Memory B cell (primary cell): ENCODE measurements around the gene LMX1A.

ENCODE experiments used
- ATAC-seq: fragments of 150-1000 bp; cut with Tn5 transposase; 2 replicates; pipeline ENCODE4 v1.10.0; 2021; ENCODE audit warnings: low read depth, mild to moderate bottlenecking, moderate library complexity
- DNase-seq, 2 donors: peaks; one replicate each; pipeline ENCODE4 v3.0.0; 2022; ENCODE audit warnings: low spot score in 2 of 2
- H3K27ac Mint-ChIP-seq: one replicate; pipeline ENCODE4 v1.8.0; 2022; ENCODE audit warnings: mild to moderate bottlenecking, moderate library complexity, mixed read lengths
- H3K27me3 Mint-ChIP-seq: one replicate; pipeline ENCODE4 v1.8.0; 2022; ENCODE audit warnings: mixed read lengths
- H3K36me3 Mint-ChIP-seq: one replicate; pipeline ENCODE4 v1.8.0; 2022; ENCODE audit warnings: mild to moderate bottlenecking, mixed read lengths
- H3K4me1 Mint-ChIP-seq: one replicate; pipeline ENCODE4 v1.8.0; 2022; ENCODE audit warnings: mixed read lengths
- H3K4me3 Mint-ChIP-seq: one replicate; pipeline ENCODE4 v1.8.0; 2022; ENCODE audit warnings: mild to moderate bottlenecking, moderate library complexity, mixed read lengths
- H3K9me3 Mint-ChIP-seq: one replicate; pipeline ENCODE4 v1.8.0; 2022; ENCODE audit warnings: mixed read lengths

LMX1A gene

DNA sequence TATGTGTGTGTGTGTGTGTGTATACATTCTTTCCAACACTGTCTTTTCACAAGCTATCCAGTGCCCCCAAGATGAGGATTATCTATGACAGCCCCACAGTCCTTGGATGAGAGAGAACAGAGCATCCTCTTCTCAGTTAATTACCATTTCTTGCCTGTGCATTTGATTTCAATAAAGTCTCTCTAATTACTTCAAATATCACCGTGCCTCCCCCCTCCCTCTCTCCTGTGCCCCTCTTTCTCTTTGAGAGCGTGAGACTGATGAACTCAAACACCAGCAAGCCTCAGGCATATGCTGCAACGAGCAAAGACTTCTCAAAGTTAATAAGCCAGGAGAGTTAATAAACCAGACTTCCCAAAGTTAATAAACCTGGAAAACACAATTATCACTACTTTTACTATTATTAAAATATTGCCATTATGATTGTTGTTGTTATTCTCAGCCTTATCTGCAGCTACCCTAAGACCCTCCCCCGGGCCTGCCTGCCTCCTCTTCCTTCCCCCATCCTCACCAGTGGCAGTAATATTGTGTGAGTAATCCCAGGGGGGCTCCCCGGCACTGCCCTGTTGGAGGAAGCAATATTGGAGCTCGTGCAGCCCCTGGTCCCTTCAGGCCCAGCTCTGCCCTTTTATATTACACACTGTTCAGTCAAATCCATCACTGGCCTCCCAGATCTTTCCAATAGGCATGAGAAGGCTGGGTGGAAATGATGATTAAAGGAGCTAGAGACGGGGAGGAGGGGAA lies 30.9 kb downstream of the LMX1A start:
- ATAC-seq, result no peak
- no peaks in the 10 kb centered on the region for H3K4me1 Mint-ChIP-seq
- H3K27me3 Mint-ChIP-seq, result peaks cover 14% of the 10 kb centered on the region
- no peaks in the 10 kb centered on the region for H3K36me3 Mint-ChIP-seq
- H3K4me3 Mint-ChIP-seq, result no peak overlapping the region
- no peak for DNase-seq
- H3K9me3 Mint-ChIP-seq, result peaks cover 3% of the 10 kb centered on the region
- no peak overlapping the region for H3K27ac Mint-ChIP-seq

- no peaks in the 10 kb centered on the region for H3K4me1 Mint-ChIP-seq
- H3K27ac Mint-ChIP-seq, result no peak overlapping the region
- H3K36me3 Mint-ChIP-seq, result no peaks in the 10 kb centered on the region
- H3K9me3 Mint-ChIP-seq, result peaks cover 3% of the 10 kb centered on the region
- H3K27me3 Mint-ChIP-seq, result peaks cover 16% of the 10 kb centered on the region
- no peak overlapping the region for H3K4me3 Mint-ChIP-seq
- DNase-seq (no peak), ATAC-seq (no peak)
These were observed 32.5 kb downstream of the LMX1A start for GRCh38 chr1:165324050-165324449.

GRCh38 chr1:165317612-165318011 lies 38.9 kb downstream of the LMX1A start:
- H3K36me3 Mint-ChIP-seq, result no peaks in the 10 kb centered on the region
- ATAC-seq (no peak), DNase-seq (no peak)
- peaks cover 12% of the 10 kb centered on the region for H3K27me3 Mint-ChIP-seq
- H3K4me3 Mint-ChIP-seq, result no peak overlapping the region
- H3K9me3 Mint-ChIP-seq, result peaks cover 3% of the 10 kb centered on the region
- no peaks in the 10 kb centered on the region for H3K4me1 Mint-ChIP-seq
- no peak overlapping the region for H3K27ac Mint-ChIP-seq

DNA sequence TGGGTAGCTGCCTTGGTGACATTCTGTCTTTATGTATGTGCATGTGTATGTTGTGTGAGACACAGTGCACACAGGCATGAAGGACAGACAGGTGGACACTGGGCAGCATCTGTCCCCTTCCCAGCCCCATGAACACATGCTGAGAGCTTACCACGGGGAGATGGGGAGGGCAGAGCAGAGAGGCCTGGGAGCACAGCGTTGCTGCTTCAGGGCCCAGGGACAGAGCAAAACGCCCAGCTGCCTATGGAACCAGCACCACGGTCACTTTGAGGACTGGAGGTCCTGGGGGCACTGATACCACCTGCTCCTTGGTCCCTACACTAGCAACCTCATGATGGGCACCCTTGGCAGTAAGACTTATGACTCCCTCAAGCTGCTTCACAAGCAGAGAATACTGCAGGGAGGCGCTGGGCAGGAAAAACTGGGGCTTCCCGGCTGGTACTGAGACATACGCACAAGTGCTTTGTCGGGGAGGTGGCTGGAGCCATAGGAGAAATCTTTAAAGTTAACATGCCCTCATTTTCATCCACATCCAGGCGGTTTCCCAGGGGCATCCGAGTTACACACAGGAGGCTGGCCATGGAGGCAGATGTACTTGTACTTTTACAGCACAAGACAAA lies 40.3 kb downstream of the LMX1A start:
- Mint-ChIP-seq H3K36me3 (no peaks in the 10 kb centered on the region), H3K9me3 (no peaks in the 10 kb centered on the region), H3K27ac (no peak overlapping the region), H3K4me3 (no peak overlapping the region), H3K27me3 (peaks cover 12% of the 10 kb centered on the region), H3K4me1 (no peaks in the 10 kb centered on the region)
- DNase-seq (no peak), ATAC-seq (no peak)

DNA sequence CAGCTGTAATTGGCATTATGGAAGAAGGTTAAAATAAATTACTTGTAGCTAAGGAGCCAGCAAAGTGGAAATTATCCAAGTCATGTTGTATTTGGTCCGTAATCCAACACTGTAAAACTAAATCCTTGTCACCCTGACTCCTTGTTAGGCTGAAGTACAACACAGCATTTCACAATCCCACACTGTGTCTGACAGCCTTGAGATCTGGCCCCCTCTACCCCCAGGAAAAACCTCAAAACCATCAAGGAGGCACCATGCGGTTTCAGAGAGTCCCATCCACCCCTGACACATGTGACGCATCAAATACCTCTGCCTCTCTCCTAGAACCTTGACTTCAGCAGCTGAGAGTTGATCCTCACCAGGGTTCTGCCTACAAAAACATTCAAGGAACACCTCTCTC lies 41.0 kb downstream of the LMX1A start:
- H3K27me3 Mint-ChIP-seq, result peaks cover 12% of the 10 kb centered on the region
- H3K27ac Mint-ChIP-seq, result no peak overlapping the region
- ATAC-seq, result no peak
- H3K36me3 Mint-ChIP-seq, result no peaks in the 10 kb centered on the region
- no peak overlapping the region for H3K4me3 Mint-ChIP-seq
- DNase-seq, result no peak
- no peaks in the 10 kb centered on the region for H3K4me1 Mint-ChIP-seq
- H3K9me3 Mint-ChIP-seq, result no peaks in the 10 kb centered on the region

- Mint-ChIP-seq H3K27me3 (peaks cover 10% of the 10 kb centered on the region), H3K36me3 (no peaks in the 10 kb centered on the region), H3K27ac (no peak overlapping the region), H3K9me3 (no peaks in the 10 kb centered on the region), H3K4me1 (no peaks in the 10 kb centered on the region), H3K4me3 (no peak overlapping the region)
- ATAC-seq, result no peak
- DNase-seq, result no peak
These were observed 42.6 kb downstream of the LMX1A start for GRCh38 chr1:165313903-165314302.

GRCh38 chr1:165312591-165312990 lies 43.9 kb downstream of the LMX1A start:
- Mint-ChIP-seq H3K9me3 (no peaks in the 10 kb centered on the region), H3K27me3 (peaks cover 10% of the 10 kb centered on the region), H3K4me3 (no peak overlapping the region), H3K4me1 (no peaks in the 10 kb centered on the region), H3K27ac (no peak overlapping the region), H3K36me3 (no peaks in the 10 kb centered on the region)
- DNase-seq (no peak), ATAC-seq (no peak)

- ATAC-seq (no peak), DNase-seq (no peak)
- no peaks in the 10 kb centered on the region for H3K4me1 Mint-ChIP-seq
- no peaks in the 10 kb centered on the region for H3K36me3 Mint-ChIP-seq
- H3K9me3 Mint-ChIP-seq, result no peaks in the 10 kb centered on the region
- H3K27ac Mint-ChIP-seq, result no peak overlapping the region
- peaks cover 9% of the 10 kb centered on the region for H3K27me3 Mint-ChIP-seq
- H3K4me3 Mint-ChIP-seq, result no peak overlapping the region
These were observed 49.7 kb downstream of the LMX1A start for GRCh38 chr1:165306543-165307434.

DNA sequence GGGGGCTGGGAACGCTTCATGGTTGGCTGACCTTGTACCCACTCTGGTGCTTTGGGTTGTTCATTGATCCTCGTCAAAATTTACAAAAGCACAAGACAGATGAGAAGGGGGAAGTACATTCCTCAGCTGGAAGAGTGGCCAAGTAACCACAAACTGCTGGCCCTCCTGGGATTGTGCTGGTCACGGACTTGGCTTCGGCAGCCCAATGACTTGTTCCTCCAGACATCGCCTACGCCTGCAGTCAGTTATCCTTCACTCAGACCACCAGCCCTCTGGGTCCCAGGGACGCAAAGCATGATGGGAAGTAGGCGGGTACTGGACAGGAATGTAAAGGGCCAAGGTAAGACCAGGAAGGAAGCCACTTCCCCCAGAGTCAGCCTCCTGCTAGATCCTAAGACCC lies 53.1 kb downstream of the LMX1A start:
- Mint-ChIP-seq H3K27me3 (peaks cover 11% of the 10 kb centered on the region), H3K4me1 (no peaks in the 10 kb centered on the region), H3K9me3 (no peaks in the 10 kb centered on the region), H3K36me3 (no peaks in the 10 kb centered on the region), H3K4me3 (no peak overlapping the region), H3K27ac (no peak overlapping the region)
- no peak for ATAC-seq
- no peak for DNase-seq

DNA sequence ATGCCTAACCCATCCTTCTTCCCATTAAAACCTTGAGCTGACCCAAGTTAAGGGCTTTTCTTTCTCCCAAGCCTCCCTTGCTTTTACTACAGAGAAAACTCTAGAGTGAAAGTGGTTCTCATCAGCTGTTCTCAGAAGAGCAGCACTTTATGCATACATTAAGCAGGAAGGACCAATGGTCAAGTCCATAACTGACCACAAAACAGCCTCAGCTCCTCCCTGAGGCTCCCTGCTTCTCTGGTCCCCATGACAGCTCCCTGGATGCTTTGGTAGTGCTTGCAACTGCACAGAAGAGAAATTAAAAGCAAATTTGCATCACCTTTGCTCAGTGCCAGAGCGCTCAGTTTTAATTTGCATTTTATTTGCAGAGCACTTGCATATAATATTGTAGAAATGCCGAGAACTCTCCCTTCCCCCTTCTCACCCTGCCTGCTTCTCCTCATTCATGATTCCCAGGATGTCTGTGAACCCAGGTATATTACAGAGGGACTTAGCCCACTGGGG lies 56.1 kb downstream of the LMX1A start:
- DNase-seq, result no peak
- H3K27me3 Mint-ChIP-seq, result peaks cover 9% of the 10 kb centered on the region
- H3K9me3 Mint-ChIP-seq, result no peaks in the 10 kb centered on the region
- no peaks in the 10 kb centered on the region for H3K36me3 Mint-ChIP-seq
- H3K4me1 Mint-ChIP-seq, result no peaks in the 10 kb centered on the region
- ATAC-seq, result no peak
- H3K4me3 Mint-ChIP-seq, result no peak overlapping the region
- H3K27ac Mint-ChIP-seq, result no peak overlapping the region

DNA sequence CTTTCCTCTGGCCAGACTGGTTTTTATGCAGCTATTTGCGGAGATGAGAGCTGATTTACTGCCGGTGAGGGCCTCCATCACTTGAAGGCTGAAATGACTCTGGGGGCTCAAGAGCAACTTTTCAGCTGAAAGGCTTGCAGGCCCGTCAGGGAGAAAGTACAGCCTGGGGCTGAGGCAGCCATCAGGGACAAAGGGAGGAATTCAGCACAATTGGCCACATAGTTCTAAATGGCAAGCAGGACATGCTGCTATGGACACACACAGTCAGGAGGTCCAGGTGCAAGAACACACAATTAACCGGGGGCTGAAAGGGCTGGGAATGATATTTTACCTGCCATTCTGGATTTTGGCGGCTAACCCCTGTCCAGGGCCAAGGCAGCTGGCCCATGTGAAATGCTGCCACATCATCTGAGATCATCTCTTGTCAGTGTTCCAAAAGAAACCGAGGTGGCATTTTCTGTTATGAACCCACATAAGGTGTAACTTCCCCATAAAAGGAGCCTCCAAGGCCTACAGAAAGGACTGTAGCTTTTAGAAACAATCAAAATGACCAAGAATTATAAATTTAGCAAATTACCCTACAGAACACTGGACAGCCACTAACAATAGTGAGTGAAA lies 58.2 kb downstream of the LMX1A start:
- DNase-seq (no peak), ATAC-seq (no peak)
- Mint-ChIP-seq H3K27ac (no peak overlapping the region), H3K27me3 (peaks cover 4% of the 10 kb centered on the region), H3K4me1 (no peaks in the 10 kb centered on the region), H3K36me3 (no peaks in the 10 kb centered on the region), H3K9me3 (no peaks in the 10 kb centered on the region), H3K4me3 (no peak overlapping the region)

- H3K4me3 Mint-ChIP-seq, result no peak overlapping the region
- no peak overlapping the region for H3K27ac Mint-ChIP-seq
- DNase-seq (no peak), ATAC-seq (no peak)
- H3K4me1 Mint-ChIP-seq, result no peaks in the 10 kb centered on the region
- peaks cover 2% of the 10 kb centered on the region for H3K27me3 Mint-ChIP-seq
- H3K9me3 Mint-ChIP-seq, result no peaks in the 10 kb centered on the region
- H3K36me3 Mint-ChIP-seq, result no peaks in the 10 kb centered on the region
These were observed 60.3 kb downstream of the LMX1A start for GRCh38 chr1:165296205-165296604.

- no peaks in the 10 kb centered on the region for H3K36me3 Mint-ChIP-seq
- no peaks in the 10 kb centered on the region for H3K4me1 Mint-ChIP-seq
- H3K4me3 Mint-ChIP-seq, result no peak overlapping the region
- no peaks in the 10 kb centered on the region for H3K9me3 Mint-ChIP-seq
- DNase-seq (no peak), ATAC-seq (no peak)
- no peaks in the 10 kb centered on the region for H3K27me3 Mint-ChIP-seq
- H3K27ac Mint-ChIP-seq, result no peak overlapping the region
These were observed 66.4 kb downstream of the LMX1A start for GRCh38 chr1:165290148-165290547.

GRCh38 chr1:165289556-165289955 lies 67.0 kb downstream of the LMX1A start:
- H3K27me3 Mint-ChIP-seq, result peaks cover under 1% of the 10 kb centered on the region
- DNase-seq (no peak), ATAC-seq (no peak)
- no peak overlapping the region for H3K27ac Mint-ChIP-seq
- no peaks in the 10 kb centered on the region for H3K9me3 Mint-ChIP-seq
- no peaks in the 10 kb centered on the region for H3K4me1 Mint-ChIP-seq
- H3K4me3 Mint-ChIP-seq, result no peak overlapping the region
- H3K36me3 Mint-ChIP-seq, result no peaks in the 10 kb centered on the region
